GM12865 (cell line): ENCODE data around the gene CCDC107.

ENCODE experiments used
- DNase-seq: peaks from one replicate; pipeline ENCODE4 v3.0.0; 2010; ENCODE audit warnings: low read depth
- H3K4me3 ChIP-seq: 2 replicates; pipeline ENCODE4 v1.5.1; 2011; ENCODE audit warnings: mild to moderate bottlenecking, low read depth, low read length, control low read depth
- CTCF ChIP-seq: IDR thresholded peaks from 2 replicates; pipeline ENCODE4 v1.5.1; 2011; ENCODE audit warnings: low read length, control low read depth, low read depth, inconsistent platforms; ENCODE audit not compliant: insufficient read depth; ENCODE audit errors: missing control alignments

Gene CCDC107

GRCh38 chr9:35650341-35651158 is 7.5 kb upstream of the CCDC107 start, which contains the start of gene SIT1:
Gene SIT1, minus strand, starts transcription at chr9:35650931. Its CDS starts 78 bp downstream, at chr9:35650853.
- peak within 1 kb of the TSS; percentile 78 for H3K4me3 ChIP-seq
- peak; percentile 57 for DNase-seq
- no peak for TF ChIP-seq CTCF

- no peak for TF ChIP-seq CTCF
- no peak for DNase-seq
- H3K4me3 ChIP-seq = no peak overlapping the region
Observed at GRCh38 chr9:35651956-35652828, 5.9 kb upstream of the CCDC107 start.

DNA sequence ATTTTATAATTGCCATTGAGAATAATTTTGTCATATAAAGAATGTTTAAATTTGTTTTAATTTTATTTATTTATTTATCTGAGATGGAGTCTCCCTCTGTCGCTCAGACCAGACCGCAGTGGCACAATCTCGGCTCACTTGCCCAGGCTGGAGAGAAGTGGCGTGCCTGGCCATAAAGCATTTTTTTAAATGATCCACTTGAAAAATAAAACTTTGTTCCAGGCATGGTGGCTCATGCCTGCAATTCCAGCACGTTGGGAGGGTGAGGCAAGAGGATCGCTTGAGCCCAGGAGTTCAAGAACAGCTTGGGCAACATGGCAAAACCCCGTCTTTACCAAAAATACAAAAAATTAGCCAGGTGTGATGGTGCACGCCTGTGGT is 5.3 kb upstream of the CCDC107 start:
- no peak for TF ChIP-seq CTCF
- H3K4me3 ChIP-seq = no peak overlapping the region

GRCh38 chr9:35653611-35654010 is 4.5 kb upstream of the CCDC107 start:
- no peak for TF ChIP-seq CTCF
- no peak overlapping the region for H3K4me3 ChIP-seq
- no peak for DNase-seq

More for the DNA sequence above, 5.3 kb upstream of the CCDC107 start:
- DNase-seq = no peak

DNA sequence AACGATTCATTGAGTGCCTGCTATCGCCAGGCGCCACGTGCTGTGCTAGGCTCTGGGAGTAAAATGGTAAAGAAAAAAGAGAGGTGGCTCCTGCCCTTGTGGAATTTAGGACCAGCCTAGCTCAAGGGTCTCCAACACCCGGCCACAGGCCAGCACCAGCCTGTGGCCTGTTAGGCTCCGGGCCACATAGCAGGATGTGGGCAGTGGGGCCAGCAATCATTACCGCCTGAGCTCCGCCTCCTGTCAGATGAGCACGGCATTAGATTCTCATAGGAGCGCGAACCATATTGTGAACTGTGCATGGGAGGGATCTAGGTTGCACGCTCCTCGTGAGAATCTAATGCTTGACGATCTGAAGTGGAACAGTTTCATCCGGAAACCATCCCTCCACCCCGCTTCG is 1.7 kb upstream of the CCDC107 start:
- TF ChIP-seq CTCF = no peak
- no peak for DNase-seq

DNA sequence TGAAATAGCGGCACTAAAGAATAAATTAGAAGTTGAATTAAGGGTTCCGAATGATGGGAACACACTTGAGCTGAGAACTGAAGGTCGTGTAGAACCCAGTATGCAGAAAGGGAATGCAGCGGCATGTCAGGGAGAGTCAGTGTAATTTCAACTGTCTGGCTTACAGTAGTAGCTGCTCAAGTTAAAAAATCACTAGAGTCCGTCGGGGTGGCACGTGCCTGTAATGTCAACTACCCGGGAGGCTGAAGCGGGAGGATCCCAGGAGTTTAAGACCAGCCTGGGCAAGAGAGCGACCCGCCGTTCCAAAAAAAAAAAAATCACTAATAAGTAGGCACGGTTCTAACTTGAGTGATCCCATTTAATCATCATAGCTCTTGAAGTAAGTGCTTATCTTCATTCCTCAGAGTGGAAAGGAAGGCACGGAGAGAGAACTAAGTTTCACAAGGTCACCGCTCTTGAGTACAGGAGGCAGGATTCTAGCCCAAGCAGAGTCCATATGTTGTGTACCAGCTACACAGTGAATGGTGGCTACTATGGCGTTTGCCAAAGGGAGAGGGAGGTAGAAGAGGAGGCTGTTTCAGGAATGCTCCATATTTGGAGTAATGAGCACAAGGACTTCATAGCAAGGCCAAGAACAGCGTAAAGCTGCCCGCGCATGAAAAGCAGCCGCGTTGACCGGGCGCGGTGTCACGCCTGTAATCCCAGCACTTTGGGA is 1.1 kb upstream of the CCDC107 start:
- DNase-seq = no peak
- no peak for TF ChIP-seq CTCF
- H3K4me3 ChIP-seq = peak overlapping the region; percentile 89

More for the DNA sequence above, 1.7 kb upstream of the CCDC107 start:
- no peak overlapping the region for H3K4me3 ChIP-seq
